DMS153 treated with DMSO at 0.1 percent for 48 hours (cell line): ENCODE data around the gene HS3ST4.
"Not testable (repeated sequence)": the region's sequence is repeated elsewhere in the genome, so short reads cannot be mapped to it uniquely, and the experiment has no call there.

ENCODE experiments used
- DNase-seq: peaks from one replicate; lab custom pipeline; 2025; ENCODE audit not compliant: unreplicated experiment; lab: John Stamatoyannopoulos, UW

HS3ST4 gene

GRCh38 chr16:25966172-25967097 lies 274.7 kb downstream of the HS3ST4 start:
- no peak for DNase-seq

GRCh38 chr16:25977121-25977520 lies 285.4 kb downstream of the HS3ST4 start:
- DNase-seq = no peak

GRCh38 chr16:25978218-25978617 lies 286.5 kb downstream of the HS3ST4 start:
- DNase-seq = no peak

- peak; percentile 87 for DNase-seq
Observed at GRCh38 chr16:25988084-25988483, 296.3 kb downstream of the HS3ST4 start.

GRCh38 chr16:25988882-25989281 lies 297.1 kb downstream of the HS3ST4 start:
- no peak for DNase-seq

- DNase-seq = no peak
Observed at GRCh38 chr16:25996052-25996451, 304.3 kb downstream of the HS3ST4 start.

GRCh38 chr16:26005336-26005735 lies 313.6 kb downstream of the HS3ST4 start:
- no peak for DNase-seq

GRCh38 chr16:26012376-26012775 lies 320.6 kb downstream of the HS3ST4 start:
- no peak for DNase-seq

- DNase-seq = no peak
Observed at GRCh38 chr16:26015776-26016175, 324.0 kb downstream of the HS3ST4 start.

- DNase-seq = no peak
Observed at GRCh38 chr16:26016989-26017388, 325.2 kb downstream of the HS3ST4 start.

GRCh38 chr16:26019381-26020242 lies 327.9 kb downstream of the HS3ST4 start:
- peak; percentile 32 for DNase-seq

- no peak for DNase-seq
Observed at GRCh38 chr16:26026709-26027450, 335.1 kb downstream of the HS3ST4 start.

GRCh38 chr16:26031286-26031685 lies 339.5 kb downstream of the HS3ST4 start:
- no peak for DNase-seq

- not testable (repeated sequence) for DNase-seq
Observed at GRCh38 chr16:26032661-26033060, 340.9 kb downstream of the HS3ST4 start.

- no peak for DNase-seq
Observed at GRCh38 chr16:26041952-26042668, 350.4 kb downstream of the HS3ST4 start.

GRCh38 chr16:26050472-26050871 lies 358.7 kb downstream of the HS3ST4 start:
- DNase-seq = no peak

GRCh38 chr16:26051063-26051462 lies 359.3 kb downstream of the HS3ST4 start:
- DNase-seq = no peak

GRCh38 chr16:26053889-26054288 lies 362.1 kb downstream of the HS3ST4 start:
- no peak for DNase-seq

GRCh38 chr16:26058326-26058725 lies 366.6 kb downstream of the HS3ST4 start:
- no peak for DNase-seq

- peak; percentile 23 for DNase-seq
Observed at GRCh38 chr16:26070302-26071100, 378.7 kb downstream of the HS3ST4 start.
